CD4-positive, alpha-beta T cell (primary cell): ENCODE data around the gene BTLA. TPM values are rescaled to one million over a fixed set of nuclear protein-coding genes. Genes with fewer than 3 reads are reported as not detected.

Source experiments
- ATAC-seq: fragments of 200-7000 bp; cut with Tn5 transposase; one replicate; pipeline ENCODE4 v1.10.0; 2022; ENCODE audit warnings: mild to moderate bottlenecking; ENCODE audit not compliant: poor library complexity
- CTCF ChIA-PET: fragments of 350-600 bp; sonication (Branson Sonifier 250); formaldehyde crosslinking; loops from one replicate; lab custom pipeline; 2021; ENCODE audit warnings: antibody characterized with exemption, inconsistent platforms; lab: Charles Lee
- POLR2A ChIA-PET: fragments of 350-600 bp; sonication (Branson Sonifier 250); formaldehyde crosslinking; loops from one replicate; lab custom pipeline; 2021; ENCODE audit warnings: antibody characterized with exemption, inconsistent platforms; lab: Charles Lee
- DNase-seq, 14 experiments: peaks; one replicate each; pipeline ENCODE4 v3.0.0-alpha.2; 2013 to 2020; ENCODE audit warnings: mixed read lengths in 2 of 14
- H3K27ac ChIP-seq, 2 donors: one replicate each; pipeline versions ENCODE4 v1.5.1 to v1.7.0; 2013; ENCODE audit warnings: low read length in 2 of 2, low read depth in 1 of 2, mild to moderate bottlenecking in 1 of 2
- H3K27me3 ChIP-seq, 2 experiments: 1 replicate in 1 of 2; 2 replicates in 1 of 2; pipeline versions ENCODE4 v1.6.1 to v1.7.0; 2013; ENCODE audit warnings: low read length in 2 of 2, control low read depth in 1 of 2, mild to moderate bottlenecking in 1 of 2, moderate library complexity in 1 of 2; ENCODE audit not compliant: insufficient read depth in 2 of 2, control insufficient read depth in 1 of 2
- H3K36me3 ChIP-seq: one replicate; pipeline ENCODE4 v1.6.1; 2013; ENCODE audit warnings: low read length, control low read depth; ENCODE audit not compliant: insufficient read depth
- H3K4me1 ChIP-seq: one replicate; pipeline ENCODE4 v1.6.1; 2013; ENCODE audit warnings: low read length, control low read depth; ENCODE audit not compliant: insufficient read depth
- H3K4me3 ChIP-seq: one replicate; pipeline ENCODE4 v1.5.1; 2013; ENCODE audit warnings: mild to moderate bottlenecking, low read length, moderate library complexity
- H3K9me3 ChIP-seq, 2 experiments: 1 replicate in 1 of 2; 2 replicates in 1 of 2; pipeline versions ENCODE4 v1.6.1 to v1.7.0; 2013; ENCODE audit warnings: low read length in 2 of 2, mild to moderate bottlenecking in 2 of 2, control low read depth in 1 of 2, moderate library complexity in 1 of 2; ENCODE audit not compliant: control insufficient read depth in 1 of 2, insufficient read depth in 1 of 2
- H3K27ac Mint-ChIP-seq: one replicate; pipeline ENCODE4 v1.8.0; 2020; ENCODE audit warnings: mixed read lengths
- H3K27me3 Mint-ChIP-seq: one replicate; pipeline ENCODE4 v1.8.0; 2021; ENCODE audit warnings: mixed read lengths
- H3K36me3 Mint-ChIP-seq: one replicate; pipeline ENCODE4 v1.8.0; 2021; ENCODE audit warnings: low read depth, mixed read lengths
- H3K4me1 Mint-ChIP-seq: one replicate; pipeline ENCODE4 v1.8.0; 2021; ENCODE audit warnings: low read depth, mixed read lengths
- H3K4me3 Mint-ChIP-seq: one replicate; pipeline ENCODE4 v1.8.0; 2020; ENCODE audit warnings: mild to moderate bottlenecking, mixed read lengths
- H3K9me3 Mint-ChIP-seq: one replicate; pipeline ENCODE4 v1.8.0; 2020; ENCODE audit warnings: mixed read lengths
- intact Hi-C, 2 experiments: fragments of 100-400 bp; cut with DNase I in 1 of 2; cut with micrococcal nuclease in 1 of 2; formaldehyde crosslinking; loops; one replicate each; pipeline versions ENCODE4 v1.15.1 to v1.9.0; 2023 to 2025; cut with DNase I, micrococcal nuclease
- total RNA-seq, 174 experiments: library from RNA in 2 of 174; stranded (reverse) in 2 of 174; gene quantifications; one replicate each; pipeline ENCODE4 v1.2.3 and lab custom pipeline; 2021 to 2026
- TF ChIP-seq, protein P1 (sequence below): fragments of 200-600 bp; IDR thresholded peaks from one replicate; pipeline ENCODE4 v1.8.0; 2022; ENCODE audit warnings: antibody characterized with exemption, mild to moderate bottlenecking

The BTLA gene
- total RNA-seq, 2 experiments from 2014 or later: 8.5 to 9.6 TPM

DNA sequence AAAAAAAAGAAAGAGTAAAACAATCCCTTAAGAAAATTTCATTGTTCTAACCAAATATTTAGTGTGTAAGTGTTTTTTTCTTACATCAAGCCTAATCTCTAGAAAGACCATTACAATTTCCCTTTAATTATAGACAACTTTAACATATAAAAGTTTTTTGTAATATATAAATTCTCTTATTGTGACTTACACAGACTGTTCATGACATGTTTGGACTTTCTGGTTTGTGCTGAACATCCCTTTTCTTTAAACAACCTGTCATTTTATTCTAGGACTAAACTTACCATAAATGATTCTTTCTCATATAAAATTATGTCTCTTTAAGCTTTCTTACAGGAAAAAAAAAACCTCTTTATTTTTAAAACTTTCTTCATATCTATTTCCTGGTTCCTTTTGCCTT, 13.0 kb upstream of the BTLA start:
- no peaks in the 10 kb centered on the region for H3K36me3 Mint-ChIP-seq
- peaks cover 0 to 5% of the 10 kb centered on the region in 2 experiments for H3K9me3 ChIP-seq
- no peaks in the 10 kb centered on the region for H3K27me3 Mint-ChIP-seq
- TF ChIP-seq, protein P1, sequence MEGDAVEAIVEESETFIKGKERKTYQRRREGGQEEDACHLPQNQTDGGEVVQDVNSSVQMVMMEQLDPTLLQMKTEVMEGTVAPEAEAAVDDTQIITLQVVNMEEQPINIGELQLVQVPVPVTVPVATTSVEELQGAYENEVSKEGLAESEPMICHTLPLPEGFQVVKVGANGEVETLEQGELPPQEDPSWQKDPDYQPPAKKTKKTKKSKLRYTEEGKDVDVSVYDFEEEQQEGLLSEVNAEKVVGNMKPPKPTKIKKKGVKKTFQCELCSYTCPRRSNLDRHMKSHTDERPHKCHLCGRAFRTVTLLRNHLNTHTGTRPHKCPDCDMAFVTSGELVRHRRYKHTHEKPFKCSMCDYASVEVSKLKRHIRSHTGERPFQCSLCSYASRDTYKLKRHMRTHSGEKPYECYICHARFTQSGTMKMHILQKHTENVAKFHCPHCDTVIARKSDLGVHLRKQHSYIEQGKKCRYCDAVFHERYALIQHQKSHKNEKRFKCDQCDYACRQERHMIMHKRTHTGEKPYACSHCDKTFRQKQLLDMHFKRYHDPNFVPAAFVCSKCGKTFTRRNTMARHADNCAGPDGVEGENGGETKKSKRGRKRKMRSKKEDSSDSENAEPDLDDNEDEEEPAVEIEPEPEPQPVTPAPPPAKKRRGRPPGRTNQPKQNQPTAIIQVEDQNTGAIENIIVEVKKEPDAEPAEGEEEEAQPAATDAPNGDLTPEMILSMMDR: no peak
- no peak for DNase-seq
- no peak overlapping the region for H3K4me3 ChIP-seq
- intact Hi-C loops: no loop called here
- no peak for ATAC-seq
- H3K27ac Mint-ChIP-seq: no peak overlapping the region
- H3K27me3 ChIP-seq: no peaks in the 10 kb centered on the region
- peaks cover 2% of the 10 kb centered on the region for H3K9me3 Mint-ChIP-seq
- CTCF ChIA-PET: interaction anchor here (1.3 kb wide), 1 partner anchor 51 kb away, joined by 3 read pairs; no protein-coding TSS in a partner anchor
- POLR2A ChIA-PET: interaction anchor here (1.0 kb wide), 1 partner anchor 208 kb away, joined by 4 read pairs; no protein-coding TSS in a partner anchor
- H3K36me3 ChIP-seq: no peaks in the 10 kb centered on the region
- no peak overlapping the region for H3K4me3 Mint-ChIP-seq
- H3K27ac ChIP-seq: no peak overlapping the region
- H3K4me1 Mint-ChIP-seq: peaks cover 19% of the 10 kb centered on the region
- H3K4me1 ChIP-seq: no peaks in the 10 kb centered on the region

DNA sequence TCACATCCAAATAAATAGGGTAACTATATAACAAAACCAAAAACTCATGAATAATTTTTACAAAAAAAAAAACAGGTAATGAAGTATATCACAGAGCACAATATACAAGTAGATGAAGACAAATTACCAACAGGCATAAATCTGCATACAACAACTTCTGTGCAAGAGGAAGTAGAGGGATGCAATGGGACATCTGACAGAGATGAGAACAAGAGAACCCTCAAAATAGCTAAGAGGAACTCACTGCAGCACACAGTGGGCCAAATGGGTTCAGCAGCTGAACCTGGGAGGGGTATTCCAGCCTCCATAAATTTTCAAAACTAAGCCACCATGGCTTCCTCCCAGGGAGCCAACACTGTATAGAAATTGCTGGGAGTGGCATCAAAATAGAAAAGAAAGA, 9.6 kb upstream of the BTLA start:
- Histone ChIP-seq H3K4me1 (no peaks in the 10 kb centered on the region), H3K9me3 (peaks cover 0 to 5% of the 10 kb centered on the region in 2 experiments), H3K27me3 (no peaks in the 10 kb centered on the region), H3K27ac (no peak overlapping the region), H3K36me3 (no peaks in the 10 kb centered on the region), H3K4me3 (no peak overlapping the region)
- ChIA-PET POLR2A (interaction anchor here (1.2 kb wide), 1 partner anchor 9 kb away, joined by 5 read pairs; the partner anchor contains the start of gene BTLA), CTCF (interaction anchor here (1.6 kb wide), 1 partner anchor 397 kb away, joined by 3 read pairs; no protein-coding TSS in a partner anchor)
- no peak overlapping the region for H3K4me3 Mint-ChIP-seq
- ATAC-seq: no peak
- intact Hi-C loops: no loop called here
- peaks cover 2% of the 10 kb centered on the region for H3K9me3 Mint-ChIP-seq
- no peak overlapping the region for H3K27ac Mint-ChIP-seq
- H3K36me3 Mint-ChIP-seq: no peaks in the 10 kb centered on the region
- H3K27me3 Mint-ChIP-seq: no peaks in the 10 kb centered on the region
- TF ChIP-seq, protein P1: no peak
- peaks cover 33% of the 10 kb centered on the region for H3K4me1 Mint-ChIP-seq
- no peak for DNase-seq

DNA sequence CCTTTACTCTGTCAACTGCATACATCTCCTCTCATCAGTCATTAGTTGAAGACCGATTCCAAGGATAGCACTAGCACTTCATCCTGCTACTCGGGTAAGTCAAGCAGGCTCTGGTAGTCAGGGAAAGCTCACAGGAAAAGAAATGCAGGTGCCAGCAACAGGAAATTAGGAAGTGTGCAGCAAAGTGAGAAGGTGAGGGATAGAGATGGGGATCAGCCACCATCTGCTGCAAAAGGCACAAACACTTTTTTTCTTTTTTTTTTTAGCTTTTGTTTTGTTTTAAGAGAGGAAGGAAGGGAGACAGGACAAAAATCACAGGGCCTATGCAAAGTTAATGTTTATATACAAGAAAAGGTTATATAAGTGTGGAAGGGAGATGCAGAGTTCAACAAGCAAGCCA, 9.0 kb upstream of the BTLA start:
- H3K27ac Mint-ChIP-seq: no peak overlapping the region
- H3K4me3 Mint-ChIP-seq: no peak overlapping the region
- DNase-seq (no peak), ATAC-seq (no peak)
- Histone ChIP-seq H3K27me3 (no peaks in the 10 kb centered on the region), H3K4me3 (no peak overlapping the region), H3K27ac (no peak overlapping the region), H3K9me3 (peaks cover 0 to 5% of the 10 kb centered on the region in 2 experiments), H3K4me1 (no peaks in the 10 kb centered on the region), H3K36me3 (no peaks in the 10 kb centered on the region)
- no peaks in the 10 kb centered on the region for H3K27me3 Mint-ChIP-seq
- CTCF ChIA-PET: interaction anchor here (1.6 kb wide), 1 partner anchor 396 kb away, joined by 3 read pairs; no protein-coding TSS in a partner anchor
- intact Hi-C loops: no loop called here
- POLR2A ChIA-PET: interaction anchor here (1.2 kb wide), 1 partner anchor 8 kb away, joined by 5 read pairs; the partner anchor contains the start of gene BTLA
- H3K9me3 Mint-ChIP-seq: peaks cover 2% of the 10 kb centered on the region
- no peaks in the 10 kb centered on the region for H3K36me3 Mint-ChIP-seq
- H3K4me1 Mint-ChIP-seq: peaks cover 33% of the 10 kb centered on the region
- TF ChIP-seq, protein P1: no peak
